PC-3 (cell line): ENCODE data around the gene GLCE. TPM values are rescaled to one million over a fixed set of nuclear protein-coding genes. Genes with fewer than 3 reads are reported as not detected.

Experiments
- ATAC-seq: fragments of 200-7000 bp; cut with Tn5 transposase; 2 replicates; pipeline ENCODE4 v1.9.1; 2020; ENCODE audit warnings: mild to moderate bottlenecking, moderate library complexity
- BruUV-seq: library from RNA; stranded (reverse); fragments of 400-500 nt; replicated peaks from 2 replicates; lab custom pipeline; 2021; lab: Mats Ljungman, UMichigan
- CTCF ChIA-PET: fragments of 300-600 bp; sonication (Branson Sonifier 250); formaldehyde crosslinking; loops from one replicate; lab custom pipeline; 2022; ENCODE audit warnings: antibody characterized with exemption; lab: Charles Lee
- POLR2A ChIA-PET: fragments of 300-600 bp; sonication (Branson Sonifier 250); formaldehyde crosslinking; loops from one replicate; lab custom pipeline; 2022; ENCODE audit warnings: antibody characterized with exemption; ENCODE audit not compliant: unreplicated experiment; lab: Charles Lee
- DNase-seq: peaks from one replicate; pipeline ENCODE4 v3.0.0-alpha.2; 2015
- H2AFZ ChIP-seq: fragments of 300-600 bp; sonication (generic); 2 replicates; pipeline ENCODE4 v1.6.0; 2016; ENCODE audit warnings: antibody characterized with exemption, low read length
- H3F3A ChIP-seq: fragments of 300-600 bp; sonication (generic); one replicate; pipeline ENCODE4 v1.6.0; 2017; ENCODE audit warnings: antibody characterized with exemption, low read length, control low read depth, mild to moderate bottlenecking; ENCODE audit not compliant: unreplicated experiment
- H3K27ac ChIP-seq: fragments of 300-600 bp; sonication (generic); 2 replicates; pipeline ENCODE4 v1.5.1; 2016; ENCODE audit warnings: mild to moderate bottlenecking, low read length
- H3K27me3 ChIP-seq: fragments of 300-600 bp; sonication (generic); 2 replicates; pipeline ENCODE4 v1.6.1; 2016; ENCODE audit warnings: low read length, mixed read lengths
- H3K36me3 ChIP-seq: fragments of 300-600 bp; sonication (generic); 2 replicates; pipeline ENCODE4 v1.6.1; 2016; ENCODE audit warnings: low read depth, mixed run types, low read length, mixed read lengths
- H3K4me1 ChIP-seq: fragments of 300-600 bp; sonication (generic); 2 replicates; pipeline ENCODE4 v1.5.1; 2016; ENCODE audit warnings: low read length; ENCODE audit not compliant: insufficient read depth
- H3K4me2 ChIP-seq: fragments of 300-600 bp; sonication (generic); 2 replicates; pipeline ENCODE4 v1.6.0; 2016; ENCODE audit warnings: low read length
- H3K4me3 ChIP-seq: fragments of 300-600 bp; sonication (generic); 2 replicates; pipeline ENCODE4 v1.5.1; 2016; ENCODE audit warnings: mild to moderate bottlenecking, low read length, mixed read lengths
- H3K79me2 ChIP-seq: fragments of 300-600 bp; sonication (generic); 2 replicates; pipeline ENCODE4 v1.6.1; 2017; ENCODE audit warnings: low read length, mixed read lengths
- H3K9ac ChIP-seq: fragments of 300-600 bp; sonication (generic); 2 replicates; pipeline ENCODE4 v1.6.0; 2016; ENCODE audit warnings: mild to moderate bottlenecking, low read length
- H3K9me2 ChIP-seq: fragments of 300-600 bp; sonication (generic); replicated peaks from 2 replicates; pipeline ENCODE4 v1.6.1; 2016; ENCODE audit warnings: mixed run types, low read length, mixed read lengths
- H3K9me3 ChIP-seq: fragments of 300-600 bp; sonication (generic); 2 replicates; pipeline ENCODE4 v1.6.1; 2016; ENCODE audit warnings: low read length, mixed read lengths
- H4K20me1 ChIP-seq: fragments of 300-600 bp; sonication (generic); 2 replicates; pipeline ENCODE4 v1.6.1; 2016; ENCODE audit warnings: low read length, mixed read lengths
- CTCF ChIP-seq: fragments of 300-600 bp; sonication (generic); conservative IDR thresholded peaks from 2 replicates; pipeline ENCODE4 v1.5.1; 2017; ENCODE audit warnings: antibody characterized with exemption, low read depth, mild to moderate bottlenecking, low read length
- EZH2 ChIP-seq: fragments of 300-600 bp; sonication (generic); IDR thresholded peaks from one replicate; pipeline ENCODE4 v1.6.1; 2017; ENCODE audit warnings: antibody characterized with exemption, mild to moderate bottlenecking, low read length; ENCODE audit not compliant: unreplicated experiment
- EZH2phosphoT487 ChIP-seq: fragments of 300-600 bp; sonication (generic); IDR thresholded peaks from 2 replicates; pipeline ENCODE4 v1.6.1; 2018; ENCODE audit warnings: mild to moderate bottlenecking, antibody characterized with exemption, low read length, borderline replicate concordance
- intact Hi-C: fragments of 100-400 bp; cut with micrococcal nuclease; formaldehyde crosslinking; loops from 2 replicates; pipeline ENCODE4 v1.9.0; 2023
- total RNA-seq: library from RNA; depleted of rRNA; stranded (reverse); fragments of >200 nt; gene quantifications from 2 replicates; pipeline ENCODE4 v1.2.3, GENCODE V29; 2014

Gene GLCE
- total RNA-seq, 1 experiment from 2014 or later, result 15.4 TPM

DNA sequence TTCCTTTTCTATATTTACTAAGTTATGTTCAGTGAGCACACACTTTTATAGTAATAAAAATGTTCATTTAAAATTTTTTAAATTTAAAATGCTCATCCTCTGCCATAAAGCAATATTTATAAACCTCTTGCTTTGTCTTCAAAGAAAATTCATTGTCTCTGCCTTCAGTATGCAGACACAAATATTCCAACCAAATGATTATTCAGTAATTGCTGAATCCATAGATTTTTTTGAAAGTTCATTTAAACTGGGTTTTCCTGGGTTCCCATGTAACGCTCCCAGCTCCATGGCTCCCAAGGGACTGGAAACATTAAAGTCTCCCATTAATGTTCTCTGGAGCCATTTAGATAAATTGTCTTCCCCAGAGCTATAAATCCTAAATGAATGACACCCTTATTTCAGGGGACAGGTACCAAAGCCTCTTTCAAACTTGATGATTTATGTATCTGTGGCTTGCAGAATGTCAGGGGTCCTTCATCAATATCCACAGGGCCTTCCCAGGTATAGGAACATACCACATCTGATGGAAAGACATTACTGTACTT lies 15.2 kb upstream of the GLCE start:
- no peak overlapping the region for H3K4me2 ChIP-seq
- no peak overlapping the region for H2AFZ ChIP-seq
- no peaks in the 10 kb centered on the region for H3K9me3 ChIP-seq
- no peak overlapping the region for H3K27ac ChIP-seq
- DNase-seq (no peak), ATAC-seq (no peak)
- H3K4me3 ChIP-seq, result no peak overlapping the region
- ChIA-PET POLR2A (no interaction called here), CTCF (no interaction called here)
- no peaks in the 10 kb centered on the region for H3K36me3 ChIP-seq
- no peaks in the 10 kb centered on the region for H3K9me2 ChIP-seq
- BruUV-seq, result no TSS peak
- H3K4me1 ChIP-seq, result no peaks in the 10 kb centered on the region; the same call in 1 of the 2 replicates
- H4K20me1 ChIP-seq, result no peaks in the 10 kb centered on the region
- intact Hi-C loops, result no loop called here
- H3K9ac ChIP-seq, result no peak overlapping the region
- TF ChIP-seq EZH2phosphoT487 (no peak), EZH2 (no peak), CTCF (no peak)
- no peaks in the 10 kb centered on the region for H3K27me3 ChIP-seq
- H3K79me2 ChIP-seq, result no peaks in the 10 kb centered on the region
- H3F3A ChIP-seq, result no peaks in the 10 kb centered on the region

DNA sequence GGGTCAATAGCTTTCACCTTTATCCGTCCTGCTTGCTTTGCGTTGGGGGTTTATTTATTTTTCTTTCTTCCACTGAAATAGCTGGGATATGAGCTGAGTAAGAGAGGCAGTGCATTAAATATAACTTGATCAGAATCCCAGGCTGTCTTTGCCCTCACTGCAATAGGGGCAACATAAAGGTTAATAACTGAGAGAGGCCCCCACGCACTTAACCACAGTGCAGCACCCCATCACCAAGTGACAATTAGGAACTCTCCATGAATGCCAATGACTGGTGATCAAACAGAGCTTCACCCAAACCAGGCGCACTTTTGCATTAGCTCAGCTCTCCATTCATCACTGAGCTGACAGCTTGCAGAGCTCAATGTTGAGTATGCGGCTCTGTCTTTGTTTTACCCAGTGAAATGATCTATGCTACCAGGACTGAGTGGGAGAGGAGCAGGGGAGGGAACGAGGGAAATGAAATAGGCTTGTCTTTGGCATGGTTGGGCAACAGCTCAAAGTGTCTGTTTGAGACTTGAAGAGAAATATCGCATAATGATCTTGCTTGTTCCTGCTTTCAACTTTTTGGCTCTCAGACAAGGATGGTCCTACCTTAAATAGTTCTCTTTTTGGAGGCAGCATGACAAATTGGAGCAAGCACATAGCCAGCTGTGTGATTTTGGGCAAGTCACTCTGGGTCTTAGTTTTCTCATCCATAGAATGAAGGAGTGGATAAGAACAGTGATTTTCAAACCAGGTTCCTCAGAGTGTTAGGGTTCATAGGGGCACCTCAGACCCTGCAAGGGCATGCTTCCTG lies 14.5 kb upstream of the GLCE start:
- intact Hi-C loops, result no loop called here
- no peaks in the 10 kb centered on the region for H3K36me3 ChIP-seq
- no peak for TF ChIP-seq CTCF
- no peak for TF ChIP-seq EZH2phosphoT487
- no peak for TF ChIP-seq EZH2
- ChIA-PET POLR2A (no interaction called here), CTCF (no interaction called here)
- no peaks in the 10 kb centered on the region for H3K79me2 ChIP-seq
- no peak overlapping the region for H3K4me2 ChIP-seq
- no TSS peak for BruUV-seq
- H3K4me1 ChIP-seq, result no peaks in the 10 kb centered on the region; the same call in 1 of the 2 replicates
- no peak overlapping the region for H3K27ac ChIP-seq
- no peaks in the 10 kb centered on the region for H3K9me2 ChIP-seq
- H3K9ac ChIP-seq, result no peak overlapping the region
- DNase-seq (no peak), ATAC-seq (no peak)
- H3K9me3 ChIP-seq, result no peaks in the 10 kb centered on the region
- no peaks in the 10 kb centered on the region for H4K20me1 ChIP-seq
- H2AFZ ChIP-seq, result no peak overlapping the region
- no peaks in the 10 kb centered on the region for H3F3A ChIP-seq
- no peaks in the 10 kb centered on the region for H3K27me3 ChIP-seq
- H3K4me3 ChIP-seq, result no peak overlapping the region
